Liver (tissue), 9 donors: Measurements from ENCODE around the gene MSLN. TPM values are rescaled to one million over a fixed set of nuclear protein-coding genes. Genes with fewer than 3 reads are reported as not detected.

Experiments used
- DNase-seq: peaks from one replicate; pipeline ENCODE4 v3.0.0-alpha.2; 2017; ENCODE audit warnings: low spot score
- H3K27ac ChIP-seq, 2 donors: one replicate each; pipeline ENCODE4 v1.7.0; 2013; ENCODE audit warnings: inconsistent platforms in 2 of 2, low read length in 2 of 2, control low read depth in 1 of 2, low read depth in 1 of 2, mild to moderate bottlenecking in 1 of 2
- H3K27me3 ChIP-seq, 4 donors: one replicate each; pipeline versions ENCODE4 v1.6.1 to v1.7.0; 2013; ENCODE audit warnings: low read length in 3 of 4, inconsistent platforms in 1 of 4, mild to moderate bottlenecking in 1 of 4, moderate library complexity in 1 of 4; ENCODE audit not compliant: control insufficient read depth in 4 of 4, insufficient read depth in 4 of 4
- H3K36me3 ChIP-seq, 4 donors: one replicate each; pipeline versions ENCODE4 v1.6.1 to v1.7.0; 2013; ENCODE audit warnings: low read length in 3 of 4, mild to moderate bottlenecking in 3 of 4, low read depth in 1 of 4, moderate library complexity in 1 of 4; ENCODE audit not compliant: control insufficient read depth in 4 of 4, insufficient read depth in 3 of 4
- H3K4me1 ChIP-seq, 4 donors: one replicate each; pipeline versions ENCODE4 v1.6.1 to v1.7.0; 2013; ENCODE audit warnings: low read length in 3 of 4, mild to moderate bottlenecking in 3 of 4, moderate library complexity in 1 of 4; ENCODE audit not compliant: control insufficient read depth in 4 of 4, insufficient read depth in 4 of 4
- H3K4me3 ChIP-seq, 3 donors: one replicate each; pipeline versions ENCODE4 v1.6.1 to v1.7.0; 2013; ENCODE audit warnings: low read length in 3 of 3, control low read depth in 1 of 3, low read depth in 1 of 3, mild to moderate bottlenecking in 1 of 3
- H3K9ac ChIP-seq, 2 donors: one replicate each; pipeline ENCODE4 v1.7.0; 2013; ENCODE audit warnings: low read length in 2 of 2, mild to moderate bottlenecking in 2 of 2, moderate library complexity in 2 of 2, control low read depth in 1 of 2, low read depth in 1 of 2
- H3K9me3 ChIP-seq, 4 donors: one replicate each; pipeline versions ENCODE4 v1.6.1 to v1.7.0; 2013; ENCODE audit warnings: low read length in 3 of 4; ENCODE audit not compliant: control insufficient read depth in 4 of 4
- EGR1 ChIP-seq, 2 donors: IDR thresholded peaks; 2 replicates each; pipeline ENCODE4 v1.6.1; 2016 to 2018; ENCODE audit warnings: antibody characterized with exemption in 2 of 2, low read depth in 2 of 2
- FOXA1 ChIP-seq: IDR thresholded peaks from 2 replicates; pipeline ENCODE4 v1.6.1; 2016; ENCODE audit warnings: antibody characterized with exemption
- FOXA2 ChIP-seq: IDR thresholded peaks from 2 replicates; pipeline ENCODE4 v1.6.1; 2016; ENCODE audit warnings: antibody characterized with exemption
- GABPA ChIP-seq, 2 donors: IDR thresholded peaks in 1 of 2; conservative IDR thresholded peaks in 1 of 2; 2 replicates each; pipeline ENCODE4 v1.6.1; 2016; ENCODE audit warnings: antibody characterized with exemption in 2 of 2, mild to moderate bottlenecking in 1 of 2, moderate library complexity in 1 of 2
- HNF4A ChIP-seq, 2 donors: conservative IDR thresholded peaks; 2 replicates each; pipeline ENCODE4 v1.6.1; 2016; ENCODE audit warnings: antibody characterized with exemption in 2 of 2, mild to moderate bottlenecking in 2 of 2
- JUND ChIP-seq, 2 donors: IDR thresholded peaks; 2 replicates each; pipeline ENCODE4 v1.6.1; 2016; ENCODE audit warnings: antibody characterized with exemption in 2 of 2
- RAD21 ChIP-seq, 2 donors: IDR thresholded peaks; 2 replicates each; pipeline ENCODE4 v1.6.1; 2016; ENCODE audit warnings: antibody characterized with exemption in 2 of 2, mild to moderate bottlenecking in 2 of 2
- RXRA ChIP-seq, 2 donors: IDR thresholded peaks; 2 replicates each; pipeline ENCODE4 v1.6.1; 2017 to 2018; ENCODE audit warnings: antibody characterized with exemption in 2 of 2, mild to moderate bottlenecking in 1 of 2
- SP1 ChIP-seq: IDR thresholded peaks from 2 replicates; pipeline ENCODE4 v1.6.1; 2018; ENCODE audit warnings: antibody characterized with exemption, mild to moderate bottlenecking
- YY1 ChIP-seq: IDR thresholded peaks from 2 replicates; pipeline ENCODE4 v1.6.1; 2016; ENCODE audit warnings: antibody characterized with exemption, mild to moderate bottlenecking
- WGBS: extraction: QIAGEN DNeasy Blood & Tissue Kit; methylation state at CpG from one replicate; pipeline ENCODE4 v1.1.7; 2013; 5-methylcytosine and 5-hydroxymethylcytosine counted together
- polyA plus RNA-seq, 2 donors: library from polyadenylated mRNA; stranded (reverse) in 1 of 2; unstranded in 1 of 2; fragments of 200-250 nt in 1 of 2; fragments of >200 nt in 1 of 2; fragmentation: Nextera tagmentation in 1 of 2; extraction: Ambion mirVana in 1 of 2; gene quantifications; one replicate each; pipeline versions ENCODE4 v1.2.1 to v1.2.3, GENCODE V29; 2013 to 2015
- total RNA-seq, 2 donors: library from RNA; depleted of rRNA; stranded (reverse); fragments of >200 nt; gene quantifications; one replicate each; pipeline ENCODE4 v1.2.3, GENCODE V29; 2014
- TF ChIP-seq, protein P1 (sequence below): fragments of 150-350 bp; IDR thresholded peaks from 2 replicates; pipeline ENCODE4 v1.5.1; 2017; ENCODE audit warnings: improper control_type of control experiment, low read depth, low read length; ENCODE audit not compliant: missing input control
- TF ChIP-seq, protein P2 (sequence below): IDR thresholded peaks from 2 replicates; pipeline ENCODE4 v1.6.1; 2016; ENCODE audit warnings: antibody characterized with exemption
- TF ChIP-seq, protein P3 (sequence below): IDR thresholded peaks from 2 replicates; pipeline ENCODE4 v1.6.1; 2016; ENCODE audit warnings: antibody characterized with exemption
- donor health status: healthy.
- donor health status: healthy.
- donor health status: healthy.
- donor health status: healthy.
- donor health status: healthy.

The MSLN gene
- total and polyA plus RNA-seq, 4 donors = 0.03 to 0.65 (median 0.08) TPM; not detected in 1

DNA sequence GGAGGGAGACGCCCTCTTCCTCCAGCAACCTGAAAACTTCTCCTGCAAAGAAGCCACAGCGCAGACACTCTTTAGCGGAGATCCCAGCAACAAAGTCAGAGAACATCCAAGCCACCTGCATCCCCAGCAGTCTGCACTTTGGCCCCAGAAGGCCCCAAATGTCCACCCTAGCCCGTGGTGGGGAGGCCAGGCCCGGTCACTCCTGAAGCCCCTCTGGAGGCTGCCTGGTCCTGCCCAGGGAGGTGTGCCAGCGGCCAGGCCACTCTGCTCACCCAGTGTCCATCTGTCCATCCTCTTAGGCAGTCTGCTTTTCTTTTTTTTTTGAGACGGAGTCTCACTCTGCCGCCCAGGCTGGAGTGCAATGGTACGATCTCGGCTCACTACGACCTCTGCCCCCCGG, 28.2 kb upstream of the MSLN start:
- no peak overlapping the region for H3K9ac ChIP-seq
- no peak for DNase-seq
- peaks cover 5 to 11% (median 7%) of the 10 kb centered on the region in 4 donors for H3K4me1 ChIP-seq
- peaks cover 9 to 52% (median 12%) of the 10 kb centered on the region in 4 donors for H3K36me3 ChIP-seq
- H3K9me3 ChIP-seq = no peaks in the 10 kb centered on the region
- peaks cover 0 to 1% (median 0%) of the 10 kb centered on the region in 4 donors for H3K27me3 ChIP-seq
- 96% methylated on average over 12 of the region's 12 CpGs for WGBS
- no peak overlapping the region for H3K27ac ChIP-seq
- TF ChIP-seq GABPA (IDR thresholded peaks at IDR 0.05 in 1 of 2, conservative IDR thresholded peaks at IDR 0.05 in 1 of 2) (no peak), SP1 (no peak), FOXA1 (no peak), RAD21 (IDR thresholded peaks at IDR 0.05) (no peak), RXRA (IDR thresholded peaks at IDR 0.05) (no peak)
- H3K4me3 ChIP-seq = no peak overlapping the region

DNA sequence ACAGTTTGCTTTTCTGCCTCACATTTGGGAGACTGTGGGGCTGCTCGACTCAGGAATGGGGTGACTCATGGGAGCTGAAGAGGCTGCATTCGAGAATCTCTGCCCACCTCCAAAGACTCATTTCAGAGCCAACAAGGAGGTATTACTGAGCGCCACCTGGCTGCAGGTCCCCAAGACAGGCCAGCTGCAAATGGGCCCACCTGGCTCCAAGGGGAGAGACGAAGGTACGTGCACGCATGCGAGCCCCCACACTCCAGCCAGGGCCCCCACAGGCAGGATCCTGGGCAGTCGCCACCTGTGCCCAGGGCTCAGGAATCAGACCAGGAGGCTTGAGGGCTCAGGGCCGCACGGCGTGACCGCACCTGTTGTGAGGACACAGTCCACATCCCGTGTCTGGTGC, 27.6 kb upstream of the MSLN start:
- no peaks in the 10 kb centered on the region for H3K27me3 ChIP-seq
- H3K36me3 ChIP-seq = peaks cover 12 to 56% (median 14%) of the 10 kb centered on the region in 4 donors
- no peaks in the 10 kb centered on the region for H3K9me3 ChIP-seq
- H3K4me1 ChIP-seq = peaks cover 0 to 6% (median 4%) of the 10 kb centered on the region in 4 donors
- H3K27ac ChIP-seq = no peak overlapping the region
- no peak overlapping the region for H3K9ac ChIP-seq
- 94% methylated on average over 13 of the region's 13 CpGs for WGBS
- no peak for DNase-seq
- no peak overlapping the region for H3K4me3 ChIP-seq
- TF ChIP-seq JUND (IDR thresholded peaks at IDR 0.05) (no peak), FOXA1 (no peak), RAD21 (IDR thresholded peaks at IDR 0.05) (no peak), RXRA (IDR thresholded peaks at IDR 0.05) (no peak), HNF4A (conservative IDR thresholded peaks at IDR 0.05) (no peak), EGR1 (IDR thresholded peaks at IDR 0.05; ENCODE audit: low read depth in 2 of 2) (no peak), FOXA2 (no peak), SP1 (no peak)
- TF ChIP-seq, protein P1, sequence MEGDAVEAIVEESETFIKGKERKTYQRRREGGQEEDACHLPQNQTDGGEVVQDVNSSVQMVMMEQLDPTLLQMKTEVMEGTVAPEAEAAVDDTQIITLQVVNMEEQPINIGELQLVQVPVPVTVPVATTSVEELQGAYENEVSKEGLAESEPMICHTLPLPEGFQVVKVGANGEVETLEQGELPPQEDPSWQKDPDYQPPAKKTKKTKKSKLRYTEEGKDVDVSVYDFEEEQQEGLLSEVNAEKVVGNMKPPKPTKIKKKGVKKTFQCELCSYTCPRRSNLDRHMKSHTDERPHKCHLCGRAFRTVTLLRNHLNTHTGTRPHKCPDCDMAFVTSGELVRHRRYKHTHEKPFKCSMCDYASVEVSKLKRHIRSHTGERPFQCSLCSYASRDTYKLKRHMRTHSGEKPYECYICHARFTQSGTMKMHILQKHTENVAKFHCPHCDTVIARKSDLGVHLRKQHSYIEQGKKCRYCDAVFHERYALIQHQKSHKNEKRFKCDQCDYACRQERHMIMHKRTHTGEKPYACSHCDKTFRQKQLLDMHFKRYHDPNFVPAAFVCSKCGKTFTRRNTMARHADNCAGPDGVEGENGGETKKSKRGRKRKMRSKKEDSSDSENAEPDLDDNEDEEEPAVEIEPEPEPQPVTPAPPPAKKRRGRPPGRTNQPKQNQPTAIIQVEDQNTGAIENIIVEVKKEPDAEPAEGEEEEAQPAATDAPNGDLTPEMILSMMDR = no peak
- TF ChIP-seq, protein P2, sequence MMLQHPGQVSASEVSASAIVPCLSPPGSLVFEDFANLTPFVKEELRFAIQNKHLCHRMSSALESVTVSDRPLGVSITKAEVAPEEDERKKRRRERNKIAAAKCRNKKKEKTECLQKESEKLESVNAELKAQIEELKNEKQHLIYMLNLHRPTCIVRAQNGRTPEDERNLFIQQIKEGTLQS = no peak
- TF ChIP-seq, protein P3, sequence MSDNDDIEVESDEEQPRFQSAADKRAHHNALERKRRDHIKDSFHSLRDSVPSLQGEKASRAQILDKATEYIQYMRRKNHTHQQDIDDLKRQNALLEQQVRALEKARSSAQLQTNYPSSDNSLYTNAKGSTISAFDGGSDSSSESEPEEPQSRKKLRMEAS = no peak

DNA sequence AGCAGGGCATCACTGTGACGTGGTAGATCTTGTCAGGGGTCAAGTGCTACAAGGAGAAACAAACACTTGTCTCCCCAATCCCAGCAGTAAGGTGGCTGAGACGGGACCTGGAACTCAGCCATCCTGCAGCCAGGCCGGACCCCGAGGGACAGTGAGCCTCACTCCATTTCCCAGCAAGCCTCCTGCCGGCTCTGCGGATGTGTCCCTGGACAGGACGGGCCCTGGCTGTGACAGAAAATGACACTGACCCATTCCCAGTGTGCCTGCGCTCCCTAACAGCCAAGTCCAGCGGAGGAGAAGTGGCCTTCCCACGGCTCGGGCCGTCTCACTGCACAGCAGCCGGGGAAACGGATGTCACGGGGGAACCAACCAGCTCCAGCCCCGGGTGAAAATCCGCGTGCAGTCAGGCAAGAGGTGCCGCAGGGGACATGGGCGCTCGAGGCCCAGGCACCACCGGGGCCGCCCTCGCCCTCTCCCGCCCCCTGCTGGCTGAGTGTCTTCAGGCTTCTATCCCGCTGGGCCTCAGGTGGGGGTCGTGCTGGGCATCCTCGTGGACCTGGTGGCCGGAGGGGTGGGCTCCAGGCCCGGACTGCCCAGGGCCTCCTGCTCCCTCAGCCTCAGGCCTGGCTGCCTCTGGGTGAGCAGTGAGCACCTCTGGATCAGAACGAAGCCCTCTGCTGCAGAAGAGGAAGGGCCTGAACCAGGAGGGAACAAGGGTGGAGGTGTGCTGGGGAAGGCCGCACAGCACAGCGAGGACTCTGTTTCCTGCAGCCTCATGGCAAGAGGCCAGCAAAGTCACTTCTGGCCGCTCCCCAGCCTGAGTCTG, 26.9 kb upstream of the MSLN start:
- peaks cover 0 to 1% (median under 1%) of the 10 kb centered on the region in 4 donors for H3K4me1 ChIP-seq
- 91% methylated on average over 34 of the region's 34 CpGs for WGBS

More for the DNA sequence above, 26.9 kb upstream of the MSLN start:
- Histone ChIP-seq H3K9ac (no peak overlapping the region), H3K9me3 (no peaks in the 10 kb centered on the region), H3K4me3 (no peak overlapping the region), H3K27ac (no peak overlapping the region), H3K36me3 (peaks cover 12 to 56% (median 14%) of the 10 kb centered on the region in 4 donors), H3K27me3 (no peaks in the 10 kb centered on the region)
- DNase-seq = no peak
- TF ChIP-seq YY1 = no peak
